AG09319 (cell line): Measurements from ENCODE around the gene PYCARD.

ENCODE experiments used
- DNase-seq: peaks from one replicate; pipeline ENCODE4 v3.0.0-alpha.2; 2010; ENCODE audit warnings: low read depth; ENCODE audit errors: extremely low read depth
- CTCF ChIP-seq: IDR thresholded peaks from 2 replicates; pipeline ENCODE4 v1.5.1; 2011; ENCODE audit warnings: low read depth, mild to moderate bottlenecking, inconsistent platforms, low read length, moderate library complexity

The PYCARD gene

GRCh38 chr16:31221357-31222160 is 19.0 kb upstream of the PYCARD start:
- DNase-seq: no peak
- TF ChIP-seq CTCF: no peak

- DNase-seq: no peak
- TF ChIP-seq CTCF: no peak
Measured at GRCh38 chr16:31219154-31219741, 16.7 kb upstream of the PYCARD start.

- no peak for TF ChIP-seq CTCF
- DNase-seq: no peak
Measured at GRCh38 chr16:31217136-31217530, 14.6 kb upstream of the PYCARD start.

- no peak for DNase-seq
- TF ChIP-seq CTCF: no peak
Measured at GRCh38 chr16:31216422-31217135, 14.0 kb upstream of the PYCARD start, which contains the start of gene PYDC1. Gene PYDC1 (minus strand): TSS chr16:31217135. CDS start chr16:31217028, 107 bp downstream.

- no peak for DNase-seq
- no peak for TF ChIP-seq CTCF
Measured at GRCh38 chr16:31215287-31216162, 13.0 kb upstream of the PYCARD start.

GRCh38 chr16:31214708-31215286 is 12.2 kb upstream of the PYCARD start:
- no peak for TF ChIP-seq CTCF
- no peak for DNase-seq
